ENCODE results near the gene AREG. TPM values are rescaled to one million over a fixed set of nuclear protein-coding genes. Genes with fewer than 3 reads are reported as not detected.

The AREG gene
- total RNA-seq, 1 experiment from 2014 or later = not detected

DNA sequence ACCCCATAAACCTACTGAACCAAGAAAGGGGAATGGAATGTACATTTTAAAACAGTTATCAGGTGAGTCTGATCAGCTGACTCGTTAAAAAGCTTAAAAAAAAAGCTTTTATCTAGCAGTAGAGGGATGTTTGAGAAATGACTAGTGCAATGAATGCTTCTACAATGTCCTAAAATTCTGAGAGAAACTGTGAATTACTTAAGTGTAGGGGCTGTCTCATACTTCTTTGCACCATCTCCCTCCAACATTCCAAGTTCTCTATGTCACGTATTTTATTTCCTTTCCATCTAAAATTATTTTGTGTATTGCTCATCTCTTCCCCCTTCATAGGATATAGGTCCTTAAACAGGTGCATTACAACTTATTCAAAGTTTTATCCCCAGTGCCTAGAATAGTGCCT, 11.9 kb upstream of the AREG start:
- DNase-seq (ENCODE audit: low read depth) = peak; percentile 19

DNA sequence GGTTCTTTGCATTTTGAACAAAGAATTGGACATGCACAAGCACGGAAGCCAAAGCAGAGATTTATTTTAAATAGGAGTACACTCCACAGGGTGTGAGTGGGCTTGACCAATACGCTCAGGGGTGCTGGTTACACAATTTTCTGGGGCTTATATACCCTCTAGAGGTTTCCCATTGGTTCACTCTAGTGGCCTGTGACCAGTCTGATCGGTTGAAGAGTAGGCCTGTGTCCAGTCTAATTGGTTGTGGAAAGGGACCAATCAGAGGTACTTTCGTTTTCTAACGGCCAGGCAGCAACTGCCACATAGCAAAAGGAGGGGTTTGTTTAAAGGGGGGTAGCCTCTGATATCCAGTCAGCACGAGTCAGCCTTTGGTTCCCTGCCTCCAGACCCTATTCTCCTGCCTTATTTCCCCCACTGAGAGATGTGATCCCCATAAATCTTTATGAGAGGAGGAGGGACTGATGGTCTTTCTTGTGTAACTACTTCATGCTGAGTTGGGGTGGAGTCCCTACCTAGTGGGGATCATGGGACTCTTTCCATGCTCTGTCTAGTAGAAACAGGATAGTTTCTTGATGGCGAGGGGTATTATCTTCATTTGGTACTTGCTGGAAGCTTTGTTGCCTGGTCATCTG, 11.3 kb upstream of the AREG start:
- peak; percentile 62 for DNase-seq (ENCODE audit: low read depth)

DNA sequence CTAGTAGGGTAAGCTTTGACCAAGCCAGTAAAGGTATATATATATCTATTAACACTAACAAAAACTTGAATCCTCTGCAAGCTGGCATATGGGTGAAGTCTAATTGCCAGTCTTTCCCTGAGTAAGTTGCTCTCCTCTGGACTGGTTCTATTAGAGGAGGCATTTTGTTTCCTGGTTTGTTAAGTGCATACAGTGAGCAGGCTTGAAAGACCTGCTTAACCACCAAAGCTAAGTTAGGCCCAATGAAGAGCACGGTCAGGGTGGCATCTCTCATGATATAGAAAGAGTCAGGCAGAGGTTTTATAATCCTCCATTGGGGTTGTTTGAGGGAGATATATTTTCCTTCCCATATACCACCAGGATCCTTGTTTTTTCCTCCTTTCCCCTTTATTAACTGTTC, 9.6 kb upstream of the AREG start:
- DNase-seq (ENCODE audit: low read depth) = no peak

DNA sequence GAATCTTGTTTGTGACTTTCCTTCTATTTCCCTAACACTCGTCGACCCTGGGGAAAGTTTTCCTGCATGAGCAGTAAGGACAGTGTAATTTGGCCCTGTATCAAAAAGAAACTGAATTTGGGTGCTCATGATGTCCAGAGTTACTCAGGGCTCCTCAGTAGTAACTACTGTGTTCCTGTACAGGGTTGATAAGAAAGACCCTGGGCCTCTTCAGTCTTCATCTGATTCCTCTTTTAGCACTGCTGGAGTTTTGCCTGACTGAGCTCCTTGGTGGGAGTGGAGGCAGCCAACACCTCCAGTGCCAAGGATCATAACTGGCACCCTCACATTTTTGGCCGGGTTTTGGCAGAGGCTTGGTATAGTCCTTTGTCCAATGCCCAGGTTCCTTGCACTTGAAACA, 7.1 kb upstream of the AREG start:
- DNase-seq (ENCODE audit: low read depth) = no peak

DNA sequence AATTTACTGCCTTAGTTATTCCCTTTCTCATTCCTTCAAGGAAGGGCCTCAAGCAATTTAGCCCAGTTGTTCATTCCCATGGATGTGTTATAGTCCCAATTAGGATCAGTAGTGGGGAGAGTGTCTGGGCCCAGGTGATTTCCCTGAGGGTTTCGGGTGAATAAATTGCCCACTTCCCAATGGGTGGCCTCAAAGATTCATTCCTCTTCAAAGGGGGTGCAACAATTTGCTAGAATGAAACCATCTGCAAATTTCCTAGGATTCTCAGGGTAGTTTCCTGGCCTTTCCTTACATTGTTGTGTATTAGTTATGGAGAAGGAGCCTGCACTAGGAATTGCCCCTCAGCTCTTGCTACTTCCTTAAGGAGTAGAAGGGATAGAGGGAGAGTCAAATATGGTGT, 6.3 kb upstream of the AREG start:
- no peak for DNase-seq (ENCODE audit: low read depth)

DNA sequence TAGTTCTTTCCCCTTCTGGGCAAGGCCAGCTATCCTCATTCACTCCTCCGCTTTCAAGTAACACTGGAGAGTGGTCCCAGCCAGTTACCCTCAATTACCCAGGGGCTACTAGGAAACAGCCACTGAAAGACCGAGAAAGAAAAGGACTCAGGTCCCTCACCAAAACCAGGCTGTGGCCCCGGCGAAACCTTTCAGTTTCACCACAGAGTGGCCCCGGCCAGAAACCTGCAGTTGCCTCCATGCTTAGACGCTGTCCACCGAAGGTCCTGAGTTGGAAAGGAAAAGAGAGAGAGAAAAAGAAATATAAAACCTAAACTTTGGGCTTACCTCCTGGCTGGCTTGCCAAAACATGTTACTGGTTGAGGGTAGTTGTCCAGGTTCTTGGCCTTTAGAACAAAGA, 5.0 kb upstream of the AREG start:
- DNase-seq (ENCODE audit: low read depth) = no peak

DNA sequence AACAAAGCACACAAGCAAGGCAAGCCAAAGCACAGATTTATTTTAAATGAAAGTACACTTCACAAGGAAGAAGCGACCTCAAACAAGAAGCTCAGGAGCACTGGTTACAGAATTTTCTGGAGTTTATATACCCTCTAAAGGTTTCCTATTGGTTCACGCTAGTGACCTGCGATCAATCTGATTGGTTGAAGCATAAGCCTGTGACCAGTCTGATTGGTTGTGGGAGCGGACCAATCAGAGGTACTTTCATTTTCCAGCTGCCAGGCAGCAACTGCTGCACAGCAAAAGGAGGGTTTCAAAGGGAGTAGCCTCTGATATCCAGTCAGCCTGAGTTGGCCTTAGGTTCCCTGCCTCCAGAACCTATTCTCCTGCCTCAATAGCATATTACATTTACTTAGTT, 4.6 kb upstream of the AREG start:
- no peak for DNase-seq (ENCODE audit: low read depth)

DNA sequence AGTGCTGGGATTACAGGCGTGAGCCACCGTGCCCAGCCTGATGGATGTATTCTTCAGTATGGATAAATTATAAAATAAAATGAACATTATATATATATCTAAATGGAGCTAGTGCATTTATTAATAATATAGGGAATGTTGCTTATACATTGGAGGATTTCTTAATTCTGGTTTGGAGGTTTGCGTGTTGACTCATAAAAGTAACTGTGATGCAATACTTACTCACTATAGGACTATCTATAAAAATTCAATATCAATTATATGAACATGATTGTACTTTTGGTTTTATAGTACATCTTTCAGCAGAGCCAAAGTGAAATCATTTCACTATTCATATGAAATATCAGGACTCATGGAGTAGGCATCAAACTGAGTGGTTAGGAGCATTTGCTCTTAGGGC, 3.2 kb upstream of the AREG start:
- DNase-seq (ENCODE audit: low read depth) = no peak

DNA sequence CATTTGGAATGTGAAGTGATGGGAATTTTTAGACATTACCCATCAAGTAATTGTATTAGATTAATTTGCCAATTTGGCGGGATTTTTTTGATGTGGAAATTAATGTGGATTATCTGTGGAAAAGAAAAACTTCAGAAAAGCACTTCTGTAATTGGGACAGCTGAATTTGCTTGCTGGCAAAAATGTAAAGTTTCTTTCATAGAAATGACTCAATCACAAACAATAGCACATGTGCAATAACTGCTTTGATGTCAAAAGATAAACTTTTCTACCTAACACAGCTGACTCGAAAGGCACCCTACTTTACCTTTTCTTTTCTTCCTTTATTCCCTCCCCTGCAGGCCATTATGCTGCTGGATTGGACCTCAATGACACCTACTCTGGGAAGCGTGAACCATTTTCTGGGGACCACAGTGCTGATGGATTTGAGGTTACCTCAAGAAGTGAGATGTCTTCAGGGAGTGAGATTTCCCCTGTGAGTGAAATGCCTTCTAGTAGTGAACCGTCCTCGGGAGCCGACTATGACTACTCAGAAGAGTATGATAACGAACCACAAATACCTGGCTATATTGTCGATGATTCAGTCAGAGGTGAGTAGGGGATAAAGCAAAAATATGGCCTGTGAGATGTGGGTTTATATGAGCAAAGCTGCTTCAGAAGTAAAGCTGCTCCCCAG, 1.4 kb downstream of the AREG start:
- peak; percentile 62 for DNase-seq (ENCODE audit: low read depth)

DNA sequence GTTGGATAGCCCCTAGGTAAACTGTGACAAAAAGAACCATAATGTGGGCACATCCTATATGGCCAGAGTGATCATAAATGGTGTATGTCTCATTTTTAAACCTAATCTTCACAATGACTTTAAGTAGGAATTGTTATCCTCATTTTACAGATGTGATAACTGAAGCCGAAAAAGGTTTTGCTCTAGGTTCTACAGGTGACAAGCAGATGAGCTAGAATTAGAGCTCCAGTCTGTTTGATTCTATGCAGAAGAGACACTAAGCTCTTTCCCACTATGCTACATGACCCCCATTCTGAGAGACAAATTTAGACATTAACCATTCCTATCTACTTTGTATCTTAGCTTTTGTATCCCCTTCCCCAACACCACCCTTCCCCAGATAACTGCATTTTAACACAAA, 2.0 kb downstream of the AREG start:
- no peak for DNase-seq (ENCODE audit: low read depth)

DNA sequence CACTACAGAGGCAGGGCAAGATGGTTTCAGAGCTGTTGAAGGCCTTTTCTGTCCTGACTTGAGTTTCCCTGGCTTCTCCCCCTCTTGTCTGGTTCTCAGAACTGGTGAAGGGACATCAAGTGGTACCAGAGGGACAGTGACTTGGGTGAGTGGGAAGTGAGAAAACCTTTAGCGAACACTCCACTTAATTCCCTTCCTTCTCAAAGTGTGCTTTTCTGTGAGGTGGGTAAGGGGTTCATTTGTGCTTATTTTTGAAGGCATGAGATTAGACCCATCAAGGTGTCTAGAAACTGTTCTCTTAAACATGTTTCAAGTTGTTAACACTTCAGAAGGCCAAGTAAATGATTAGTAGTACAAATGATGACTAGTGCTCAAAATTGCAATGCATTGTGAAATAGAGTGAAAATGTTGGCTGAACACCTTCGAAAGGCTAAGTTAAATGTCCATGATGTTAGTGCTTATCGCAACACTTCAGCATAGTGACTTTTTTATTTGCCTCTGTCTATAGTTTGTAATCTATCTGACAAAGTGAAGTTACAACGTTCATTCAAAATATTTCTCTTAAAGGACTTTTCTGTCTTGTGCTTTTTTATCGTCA, 2.8 kb downstream of the AREG start:
- DNase-seq (ENCODE audit: low read depth) = no peak

DNA sequence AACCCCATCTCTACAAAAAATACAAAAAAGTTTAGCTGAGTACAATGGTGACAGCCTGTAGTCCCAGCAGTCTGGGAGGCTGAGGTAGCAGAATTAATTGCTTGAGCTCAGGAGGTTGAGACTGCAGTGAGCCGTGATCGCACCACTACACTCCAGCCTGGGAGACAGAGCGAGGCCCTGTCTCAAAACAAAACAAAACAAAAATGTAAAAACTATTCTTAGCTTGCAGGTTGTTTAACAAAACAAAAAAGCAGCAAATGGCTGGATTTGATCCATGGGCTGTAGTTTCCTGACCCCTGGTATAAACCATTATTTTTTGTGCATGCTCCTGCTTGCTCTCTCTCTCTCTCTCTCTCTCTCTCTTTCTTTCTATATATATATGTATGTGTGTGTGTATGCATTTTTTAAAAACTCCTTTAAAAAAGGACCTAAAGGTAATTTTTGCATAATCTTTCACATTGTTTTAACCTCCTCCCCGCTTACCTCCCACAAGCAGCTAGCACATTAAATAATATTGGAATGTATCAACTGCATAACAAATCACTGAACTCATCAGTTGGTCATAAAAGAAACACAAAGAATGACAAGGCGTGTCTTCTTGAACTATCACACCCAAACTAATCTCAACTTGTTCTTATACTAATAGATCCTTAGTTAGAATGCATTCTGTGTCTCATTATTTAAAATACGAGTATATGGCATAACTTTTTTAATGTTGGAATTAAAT, 4.8 kb downstream of the AREG start:
- DNase-seq (ENCODE audit: low read depth) = peak; percentile 23

DNA sequence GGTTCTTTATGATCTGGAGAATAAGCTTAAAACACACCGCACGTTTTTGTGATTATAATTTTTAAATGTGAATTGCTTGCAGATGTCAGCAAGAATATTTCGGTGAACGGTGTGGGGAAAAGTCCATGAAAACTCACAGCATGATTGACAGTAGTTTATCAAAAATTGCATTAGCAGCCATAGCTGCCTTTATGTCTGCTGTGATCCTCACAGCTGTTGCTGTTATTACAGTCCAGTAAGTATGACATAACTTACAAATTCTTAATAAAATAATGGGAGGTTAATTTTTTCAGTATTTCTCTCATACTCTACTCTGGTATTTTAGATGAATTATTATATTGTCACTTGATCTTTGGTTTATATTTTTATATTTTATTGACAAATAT, 5.4 kb downstream of the AREG start:
- no peak for DNase-seq (ENCODE audit: low read depth)

DNA sequence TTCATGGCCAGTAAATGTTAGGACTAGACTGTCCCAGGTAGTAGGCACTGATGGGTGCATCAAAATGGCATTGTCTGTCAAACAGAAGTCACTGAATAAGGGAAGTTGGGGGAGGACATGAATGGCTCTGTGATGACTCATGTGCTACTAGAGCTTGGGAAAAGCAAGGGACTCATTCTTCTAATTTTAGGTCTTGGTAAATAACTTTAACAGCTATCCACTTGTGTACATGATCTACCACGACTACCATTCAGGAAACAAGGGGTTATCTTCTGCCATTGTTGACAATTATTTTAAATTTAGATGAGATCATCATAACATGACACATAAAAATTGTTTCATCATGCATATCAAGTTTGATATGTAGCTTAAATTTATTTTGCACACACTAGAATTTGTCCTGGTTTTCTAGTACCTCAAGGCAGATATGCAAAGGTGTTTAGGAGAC, 6.3 kb downstream of the AREG start:
- DNase-seq (ENCODE audit: low read depth) = peak; percentile 79

DNA sequence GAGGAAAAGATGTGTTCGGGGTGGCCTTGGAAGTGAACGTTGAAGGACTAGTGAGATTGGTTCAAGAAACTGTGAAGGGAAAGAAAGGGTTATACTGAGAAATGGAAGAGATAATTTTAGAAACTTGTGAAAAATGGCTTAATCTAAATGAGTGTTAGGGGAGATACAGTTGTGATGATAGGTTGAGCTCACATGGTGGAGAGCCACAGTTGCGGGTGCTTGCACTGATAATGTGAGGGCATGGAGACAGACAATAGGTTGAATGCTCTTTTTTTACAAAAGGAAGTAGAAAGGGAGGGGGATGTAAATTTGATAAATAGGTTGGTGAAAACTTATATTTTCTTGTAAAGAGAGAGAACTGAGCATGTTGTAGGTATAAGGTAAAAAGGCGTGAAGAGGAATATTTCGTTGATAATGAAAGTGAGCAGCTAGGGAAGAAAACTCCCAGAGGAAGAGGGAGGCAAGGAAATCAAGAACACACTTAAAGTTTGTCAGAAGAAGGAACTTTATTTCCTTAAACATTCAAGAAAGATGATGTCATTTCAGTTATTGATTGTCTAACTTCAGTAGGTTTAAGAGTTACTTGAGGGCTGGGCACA, 8.2 kb downstream of the AREG start:
- DNase-seq (ENCODE audit: low read depth) = no peak

DNA sequence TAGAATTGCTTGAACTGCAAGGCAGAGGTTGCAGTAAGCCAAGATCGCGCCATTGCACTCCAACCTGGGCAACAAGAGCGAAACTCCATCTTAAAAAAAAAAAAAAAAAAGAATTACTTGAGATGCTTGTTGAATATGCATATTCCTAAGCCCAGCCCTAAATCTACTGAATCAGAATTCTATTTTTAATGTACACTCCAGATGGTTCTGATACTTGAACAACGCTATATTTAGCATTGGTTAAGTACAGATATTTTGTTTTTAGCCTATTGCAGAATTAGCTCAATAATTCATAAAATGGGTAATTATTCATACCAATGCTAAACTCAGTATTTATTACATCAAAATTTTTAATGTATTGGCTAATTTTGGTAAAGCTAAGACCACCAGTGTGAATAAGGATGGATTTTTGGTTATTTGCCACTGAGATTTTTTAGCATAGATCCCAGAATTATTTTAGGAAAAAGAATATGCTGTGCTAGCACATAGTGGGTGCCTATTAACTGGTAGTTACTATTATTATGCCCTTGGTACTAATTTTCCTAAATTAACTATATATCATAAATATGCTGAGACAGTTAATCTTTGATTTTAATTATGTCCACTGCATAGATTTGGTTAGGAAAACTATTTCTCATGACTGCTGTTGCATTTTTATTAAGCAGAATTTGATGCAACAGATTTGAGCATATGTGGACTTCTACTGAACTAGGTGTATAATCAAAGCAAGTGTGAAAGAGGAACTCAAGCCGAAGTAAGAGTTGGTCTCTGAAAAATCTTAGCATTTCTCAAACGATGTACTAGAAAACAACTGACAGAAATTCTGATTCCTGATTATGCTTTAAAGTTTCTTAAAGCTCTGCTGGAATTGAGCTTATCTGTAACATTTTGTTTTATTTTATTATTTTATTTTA, 9.2 kb downstream of the AREG start:
- no peak for DNase-seq (ENCODE audit: low read depth)

DNA sequence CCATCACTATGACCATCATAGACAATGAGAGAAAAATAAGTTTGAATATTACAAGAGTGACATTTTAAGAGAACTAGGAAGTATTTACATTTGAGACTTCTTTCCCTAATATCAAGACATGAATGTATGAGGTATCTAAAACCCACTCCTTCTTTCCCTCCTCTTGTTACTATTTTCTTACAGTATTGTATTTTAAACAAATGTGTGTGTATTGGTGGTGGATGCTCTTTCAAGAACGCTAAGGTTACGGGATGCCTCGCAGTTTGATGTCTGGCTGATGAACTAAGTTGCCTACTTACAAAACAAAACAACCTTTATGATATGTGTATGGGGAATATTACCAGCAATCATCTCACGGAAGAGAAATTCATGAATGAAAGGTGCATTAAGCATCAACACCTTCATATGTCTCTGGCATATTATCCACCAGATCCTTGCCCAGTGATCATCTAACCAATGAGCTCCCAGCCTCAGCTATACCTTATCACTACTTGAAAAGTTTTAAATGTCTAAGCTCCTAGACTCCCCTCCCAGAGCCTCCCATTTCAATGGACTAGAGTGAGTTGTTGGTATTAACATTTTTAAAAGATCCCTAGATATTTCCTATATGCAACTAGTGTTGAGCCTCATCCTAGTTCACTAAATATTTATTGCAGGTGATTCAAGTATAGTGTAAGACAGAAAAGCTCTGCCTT, 10.6 kb downstream of the AREG start:
- no peak for DNase-seq (ENCODE audit: low read depth)

DNA sequence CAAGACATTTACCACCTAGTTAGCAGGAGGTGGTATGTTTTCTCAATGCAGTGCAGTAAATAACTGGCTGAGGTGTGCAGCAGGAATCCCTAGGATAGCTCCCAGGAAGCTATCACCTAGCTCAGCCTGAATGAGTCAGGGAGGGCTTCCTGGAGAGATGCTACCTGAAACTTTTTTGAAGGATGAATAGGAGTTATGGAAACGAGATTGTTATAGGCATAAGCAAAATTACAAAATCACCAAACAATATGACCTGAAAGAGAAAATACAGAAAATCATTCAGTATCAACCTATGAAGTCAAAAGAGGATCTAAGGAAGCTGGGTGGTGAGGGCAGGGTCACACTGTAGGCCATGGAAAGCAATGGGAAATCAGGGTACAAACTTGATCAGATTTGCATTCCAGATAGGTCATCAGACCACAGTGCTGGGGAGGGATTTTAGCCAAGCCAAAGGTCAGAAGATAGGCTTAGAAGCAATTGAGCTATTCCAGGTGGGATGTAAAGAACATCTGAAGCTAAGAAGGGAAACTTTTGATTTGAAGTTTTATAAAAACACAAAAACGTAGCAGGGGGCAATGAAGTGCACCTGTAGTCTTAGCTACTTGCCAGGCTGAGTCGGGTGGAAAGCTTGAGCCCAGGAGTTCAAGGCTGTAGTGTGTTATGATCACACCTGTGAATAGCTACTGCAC, 11.3 kb downstream of the AREG start:
- DNase-seq (ENCODE audit: low read depth) = no peak

DNA sequence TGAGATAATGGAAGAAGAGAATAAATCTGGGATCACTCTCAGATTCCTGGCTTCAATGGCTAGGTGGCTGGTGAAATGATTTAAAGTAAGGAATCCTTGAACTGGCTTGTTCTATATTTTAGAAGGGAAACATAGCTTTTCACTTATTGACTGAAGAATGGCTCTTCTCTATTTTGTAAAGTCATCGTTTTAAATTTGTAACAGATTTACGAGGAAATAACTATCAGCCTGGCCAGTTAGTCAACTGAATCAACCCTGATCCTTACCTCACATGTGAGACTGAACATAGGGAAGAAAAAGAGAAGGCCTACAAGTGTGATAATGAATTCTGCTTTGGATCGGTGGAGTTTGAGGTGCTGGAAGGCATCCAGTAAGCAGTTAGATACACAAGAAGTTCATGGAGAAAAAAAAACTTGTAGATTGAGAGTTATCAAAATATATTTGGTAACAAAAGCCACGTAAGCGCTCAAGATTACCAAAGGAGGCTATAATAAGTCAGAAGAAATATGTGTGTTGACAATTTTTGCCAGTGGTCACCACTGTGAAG, 12.0 kb downstream of the AREG start:
- no peak for DNase-seq (ENCODE audit: low read depth)

DNA sequence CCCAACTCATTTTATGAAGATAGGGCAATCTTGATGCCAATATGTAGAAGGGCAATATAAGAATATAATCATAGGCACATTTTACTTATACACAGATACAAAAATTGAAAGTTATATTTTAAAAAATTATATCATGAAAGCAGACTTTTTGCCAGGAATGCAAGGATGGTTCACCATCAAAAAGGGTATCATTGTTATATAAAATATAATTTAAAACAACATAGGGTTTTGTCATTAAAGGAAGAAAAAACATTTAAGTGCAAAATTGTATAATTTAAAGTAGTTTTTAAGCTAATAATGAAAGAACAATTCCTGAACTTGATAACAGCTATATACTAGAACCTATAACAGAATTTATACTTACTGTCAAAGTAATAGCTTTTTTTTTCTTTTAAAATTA, 15.9 kb downstream of the AREG start:
- no peak for DNase-seq (ENCODE audit: low read depth)

All from M059J (cell line).